HG03460 (cell line): Measurements from ENCODE around the gene FAF1.

ENCODE experiments used
- ATAC-seq: cut with Tn5 transposase; IDR thresholded peaks from one replicate; pipeline ENCODE4 v1.9.1; 2021; ENCODE audit not compliant: unreplicated experiment

The FAF1 gene

GRCh38 chr1:50710099-50710498, 250.0 kb downstream of the FAF1 start:
- no peak for ATAC-seq

DNA sequence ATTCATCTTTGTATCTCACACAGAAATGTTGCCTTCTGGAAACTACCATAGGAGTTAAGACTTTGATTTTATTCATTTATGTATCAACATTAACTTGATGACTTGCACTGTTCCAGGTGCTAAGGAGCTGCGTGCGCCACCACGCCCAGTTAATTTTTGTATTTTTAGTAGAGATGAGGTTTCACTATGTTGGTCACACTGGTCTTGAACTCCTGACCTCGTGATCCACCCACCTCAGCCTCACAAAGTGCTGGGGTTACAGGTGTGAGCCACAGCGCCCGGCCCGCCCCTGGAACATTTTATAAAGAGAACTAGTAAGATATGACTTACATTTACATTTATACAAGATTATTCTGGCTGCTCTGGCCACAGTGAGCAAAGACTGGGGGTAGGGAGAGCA, 252.2 kb downstream of the FAF1 start:
- no peak for ATAC-seq

- no peak for ATAC-seq
Observed at GRCh38 chr1:50705699-50706098, 254.4 kb downstream of the FAF1 start.

- ATAC-seq = no peak
Observed at GRCh38 chr1:50705041-50705440, 255.0 kb downstream of the FAF1 start.

GRCh38 chr1:50704126-50704525, 255.9 kb downstream of the FAF1 start:
- ATAC-seq = no peak

DNA sequence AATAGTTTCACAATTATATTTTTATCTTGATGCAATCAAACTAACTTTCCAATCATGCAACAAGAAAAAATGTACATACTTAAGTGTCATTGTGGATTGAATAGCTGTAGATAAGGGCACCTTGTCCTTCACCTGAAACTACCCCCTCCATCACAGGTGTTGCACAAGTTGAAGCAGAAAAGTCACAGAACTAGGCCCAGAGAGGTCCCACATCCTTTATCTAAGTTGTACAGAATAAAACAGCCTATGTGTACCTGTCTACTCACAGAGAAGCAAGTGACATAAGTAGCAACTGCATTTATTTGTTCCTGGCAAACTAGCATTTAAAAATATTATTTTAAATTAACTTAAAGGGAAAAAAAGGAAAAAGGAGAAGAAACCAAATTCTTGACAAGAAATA, 256.8 kb downstream of the FAF1 start:
- no peak for ATAC-seq

DNA sequence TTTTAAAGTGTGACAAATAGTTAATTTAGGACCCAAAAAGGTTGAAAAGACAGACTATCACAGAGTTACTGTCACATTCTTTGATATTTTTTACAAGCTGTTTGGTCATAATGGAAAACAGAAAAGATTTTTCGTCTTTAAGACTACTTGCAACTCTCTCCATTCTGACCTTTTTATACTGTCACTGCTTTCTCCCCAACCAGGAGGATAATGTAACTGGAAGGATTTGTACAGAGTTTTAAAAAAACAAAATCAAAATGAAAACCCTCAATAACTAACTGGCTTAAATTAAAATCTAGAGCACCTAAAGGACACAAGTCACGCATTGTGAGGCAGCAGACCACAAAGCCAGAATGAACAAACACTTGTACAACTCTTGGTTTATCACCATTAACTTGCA, 257.7 kb downstream of the FAF1 start:
- no peak for ATAC-seq

- no peak for ATAC-seq
Observed at GRCh38 chr1:50701706-50702317, 258.3 kb downstream of the FAF1 start.

- no peak for ATAC-seq
Observed at GRCh38 chr1:50700621-50701020, 259.4 kb downstream of the FAF1 start.

DNA sequence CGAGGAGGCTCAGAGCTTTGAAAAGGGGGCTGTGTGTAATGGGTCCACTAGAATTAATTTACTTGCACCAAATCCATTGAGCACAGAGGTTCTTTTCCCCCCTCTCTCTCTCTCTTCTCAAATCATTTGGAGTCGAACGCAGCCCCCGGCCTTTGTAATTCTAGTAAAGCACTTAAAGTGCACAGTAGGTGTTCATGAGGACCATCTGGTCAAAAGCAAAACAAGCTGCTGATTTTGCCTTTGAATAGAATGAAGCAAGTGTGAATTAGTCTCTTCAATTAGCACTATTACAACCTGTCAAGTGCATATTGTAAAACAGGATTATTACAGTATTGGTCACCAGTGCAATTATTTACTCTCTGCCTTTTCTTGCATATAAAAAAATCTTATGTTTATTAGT, 259.9 kb downstream of the FAF1 start:
- ATAC-seq = no peak

DNA sequence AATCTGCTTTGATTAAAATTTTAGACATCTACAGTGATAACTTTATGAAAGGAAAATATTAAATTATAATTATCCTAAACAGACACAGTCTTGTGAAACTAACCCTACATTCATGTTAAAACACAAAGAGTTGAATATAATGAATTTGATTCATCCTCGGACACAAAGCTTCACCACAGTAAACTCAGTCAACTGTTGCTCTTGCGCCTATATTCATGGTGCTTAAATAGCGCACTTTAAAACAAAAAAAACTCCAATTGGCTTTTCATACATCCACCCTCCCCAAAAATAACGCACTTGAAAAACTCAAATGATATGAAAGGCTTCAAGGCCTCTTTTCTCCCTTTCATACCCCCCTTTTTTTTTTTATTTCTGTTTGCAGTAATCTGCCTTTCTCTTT, 260.3 kb downstream of the FAF1 start:
- ATAC-seq = no peak

- ATAC-seq = no peak
Observed at GRCh38 chr1:50697440-50698421, 262.3 kb downstream of the FAF1 start.

GRCh38 chr1:50693829-50694228, 266.2 kb downstream of the FAF1 start:
- ATAC-seq = no peak

DNA sequence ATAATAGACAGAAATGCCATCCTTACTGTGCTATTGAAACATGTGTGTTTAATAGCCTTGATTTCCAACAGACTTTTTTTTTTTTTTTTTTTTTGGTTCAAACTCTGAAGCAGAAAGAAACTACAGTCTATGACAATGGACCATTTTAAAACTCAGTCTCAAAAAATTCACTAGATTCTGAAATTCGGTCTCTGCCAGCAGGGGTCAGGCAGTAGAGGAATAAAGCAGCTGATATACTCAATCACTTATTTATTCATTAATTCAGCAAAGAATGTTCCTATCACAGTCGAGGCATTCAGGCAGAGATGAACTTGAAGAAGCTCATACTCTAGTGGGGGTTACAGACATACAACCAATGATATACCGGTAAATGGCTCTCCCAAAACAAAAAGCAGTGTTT, 275.9 kb downstream of the FAF1 start:
- no peak for ATAC-seq

- no peak for ATAC-seq
Observed at GRCh38 chr1:50681931-50682330, 278.1 kb downstream of the FAF1 start.

- no peak for ATAC-seq
Observed at GRCh38 chr1:50667710-50668356, 292.2 kb downstream of the FAF1 start.

- no peak for ATAC-seq
Observed at GRCh38 chr1:50667272-50667671, 292.8 kb downstream of the FAF1 start.

DNA sequence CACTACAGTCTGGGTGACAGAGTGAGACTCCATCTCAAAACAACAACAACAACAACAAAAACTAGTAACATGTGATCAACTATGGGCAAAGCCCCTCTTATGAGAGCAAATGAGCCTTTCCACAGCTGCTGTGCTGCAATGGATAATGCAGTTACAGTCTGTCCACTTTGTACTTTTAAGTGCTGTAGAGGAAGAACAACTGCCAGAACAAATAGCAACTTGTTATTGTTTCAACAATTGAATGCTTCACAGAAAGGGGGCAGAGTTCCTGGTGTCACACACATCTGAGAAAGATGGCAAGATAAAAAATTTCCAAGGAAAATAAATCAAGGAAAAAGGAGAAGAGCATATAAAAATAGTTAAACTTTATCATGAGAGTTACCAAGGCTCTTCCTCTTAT, 293.2 kb downstream of the FAF1 start:
- ATAC-seq = no peak

DNA sequence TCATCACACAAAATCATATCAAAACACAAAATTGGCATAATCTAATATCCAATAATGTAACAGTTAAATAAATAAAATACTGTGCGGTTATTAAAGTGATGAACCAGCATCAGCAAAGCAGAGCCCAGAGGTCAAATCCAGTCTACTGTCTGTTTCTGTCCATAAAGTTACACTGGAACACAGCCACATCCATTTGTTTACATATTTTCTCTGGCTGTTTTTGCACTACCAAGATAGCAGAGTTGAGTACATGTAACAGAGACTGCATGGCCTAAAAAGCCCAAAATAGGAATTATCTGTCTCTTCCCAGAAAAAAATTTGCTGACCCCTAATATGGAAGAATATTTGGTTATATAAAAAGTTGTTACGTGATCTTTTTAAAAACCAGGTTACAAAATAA, 294.7 kb downstream of the FAF1 start:
- ATAC-seq = no peak

GRCh38 chr1:50661626-50662025, 298.4 kb downstream of the FAF1 start:
- ATAC-seq = no peak

DNA sequence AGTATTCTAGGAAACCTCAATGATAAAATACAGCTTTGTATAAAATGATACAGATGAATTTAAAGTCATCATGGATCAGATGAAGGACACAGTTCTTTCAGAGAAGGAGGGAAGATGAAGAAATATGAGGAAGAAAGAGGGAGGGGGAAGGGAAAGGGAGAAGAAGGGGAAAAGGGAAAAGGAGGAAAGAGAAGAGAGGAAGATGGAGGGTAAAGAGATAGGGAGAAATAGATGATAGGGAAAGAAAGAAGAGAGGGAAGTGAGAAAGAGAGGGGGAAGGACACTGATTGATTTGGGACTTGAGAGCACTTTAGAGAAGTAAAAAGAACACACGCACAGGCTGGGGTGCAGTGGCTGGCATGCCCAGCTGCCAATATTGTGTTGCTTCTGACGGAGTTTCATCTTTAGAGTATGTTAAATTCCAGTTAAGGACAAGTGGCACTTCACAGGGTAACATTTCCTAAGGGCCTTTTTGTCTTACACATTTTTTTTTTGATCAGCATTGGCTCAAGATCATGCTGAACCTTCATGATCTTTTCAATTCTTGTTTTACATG, 300.9 kb downstream of the FAF1 start:
- ATAC-seq = no peak
